GM23338 (cell line): ENCODE measurements around the gene TMEM201. TPM values are rescaled to one million over a fixed set of nuclear protein-coding genes. Genes with fewer than 3 reads are reported as not detected.

Experiments used
- CREB1 ChIP-seq: fragments of 250-450 bp; sonication (Bioruptor Pico); IDR thresholded peaks from 2 replicates; pipeline ENCODE4 v1.5.0; 2020; ENCODE audit warnings: low read depth, mild to moderate bottlenecking, moderate library complexity
- EZH2 ChIP-seq: fragments of 200-600 bp; sonication (generic); IDR thresholded peaks from one replicate; pipeline ENCODE4 v1.8.0; 2017; ENCODE audit warnings: antibody characterized with exemption, mild to moderate bottlenecking, low read depth; ENCODE audit not compliant: unreplicated experiment
- EZH2phosphoT487 ChIP-seq: fragments of 200-600 bp; sonication (generic); IDR thresholded peaks from one replicate; pipeline ENCODE4 v1.8.1; 2018; ENCODE audit warnings: antibody characterized with exemption; ENCODE audit not compliant: unreplicated experiment
- JUNB ChIP-seq: IDR thresholded peaks from one replicate; pipeline ENCODE4 v1.6.1; 2016; ENCODE audit warnings: antibody characterized with exemption; ENCODE audit not compliant: unreplicated experiment
- NANOG ChIP-seq: IDR thresholded peaks from 2 replicates; pipeline ENCODE4 v1.6.1; 2016; ENCODE audit warnings: antibody characterized with exemption, borderline replicate concordance
- POLR2AphosphoS5 ChIP-seq: IDR thresholded peaks from 2 replicates; pipeline ENCODE4 v1.6.1; 2016; ENCODE audit warnings: antibody characterized with exemption, low read depth
- ZNF331 ChIP-seq: fragments of 250-450 bp; sonication (Bioruptor Pico); IDR thresholded peaks from 2 replicates; pipeline ENCODE4 v1.5.0; 2020; ENCODE audit warnings: low read depth, mild to moderate bottlenecking, moderate library complexity
- polyA plus RNA-seq: library from polyadenylated mRNA; unstranded; fragments of >200 nt; fragmentation: Nextera tagmentation; extraction: Ambion mirVana; gene quantifications from 2 replicates; pipeline ENCODE4 v1.2.1, GENCODE V29; 2016
- total RNA-seq: library from RNA; depleted of rRNA; stranded (reverse); fragments of >200 nt; shearing (Covaris generic); gene quantifications from 2 replicates; pipeline ENCODE4 v1.2.3, GENCODE V29; 2014
- TF ChIP-seq, protein P1 (sequence below): fragments of 250-450 bp; sonication (Bioruptor Pico); IDR thresholded peaks from 2 replicates; pipeline ENCODE4 v1.5.0; 2020; ENCODE audit warnings: mild to moderate bottlenecking, moderate library complexity
- TF ChIP-seq, protein P2 (sequence below): IDR thresholded peaks from one replicate; pipeline ENCODE4 v1.6.1; 2018; ENCODE audit warnings: antibody characterized with exemption; ENCODE audit not compliant: unreplicated experiment

TMEM201 gene
- total and polyA plus RNA-seq, 2 experiments from 2014 or later: 11.6 to 27.2 TPM

DNA sequence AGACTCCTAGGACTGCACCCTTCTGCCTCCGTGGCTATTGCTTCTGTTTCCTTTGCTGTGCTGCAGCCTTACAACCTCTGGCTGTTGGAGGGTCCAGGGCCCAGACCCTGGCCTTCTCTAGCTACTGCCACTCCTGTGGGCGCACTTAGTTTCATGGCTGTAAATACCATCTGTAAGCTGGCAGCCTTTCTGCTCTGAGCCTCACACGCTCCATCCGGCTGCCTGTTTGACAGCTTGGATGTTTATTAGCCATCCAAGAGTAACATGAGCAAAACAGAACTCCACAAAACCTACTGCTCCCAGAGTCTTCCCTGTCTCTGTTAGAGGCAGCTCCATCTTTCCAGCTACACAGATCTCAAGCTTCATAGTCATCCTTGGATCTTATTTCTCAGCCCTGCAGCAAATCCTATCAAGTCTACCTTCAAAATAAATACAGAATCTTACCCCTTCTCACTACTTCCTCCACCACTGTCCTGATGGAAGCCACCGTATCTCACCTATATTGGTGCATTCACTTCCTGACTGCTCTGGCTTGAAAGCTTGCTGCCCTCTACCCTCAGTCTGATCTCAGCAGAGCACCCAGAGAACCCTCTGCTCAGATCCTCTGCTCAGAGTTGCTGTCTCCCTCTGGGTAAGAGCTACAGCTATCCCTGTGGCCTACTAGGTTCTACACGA is 30.3 kb upstream of the TMEM201 start (continued):
- TF ChIP-seq, protein P1, sequence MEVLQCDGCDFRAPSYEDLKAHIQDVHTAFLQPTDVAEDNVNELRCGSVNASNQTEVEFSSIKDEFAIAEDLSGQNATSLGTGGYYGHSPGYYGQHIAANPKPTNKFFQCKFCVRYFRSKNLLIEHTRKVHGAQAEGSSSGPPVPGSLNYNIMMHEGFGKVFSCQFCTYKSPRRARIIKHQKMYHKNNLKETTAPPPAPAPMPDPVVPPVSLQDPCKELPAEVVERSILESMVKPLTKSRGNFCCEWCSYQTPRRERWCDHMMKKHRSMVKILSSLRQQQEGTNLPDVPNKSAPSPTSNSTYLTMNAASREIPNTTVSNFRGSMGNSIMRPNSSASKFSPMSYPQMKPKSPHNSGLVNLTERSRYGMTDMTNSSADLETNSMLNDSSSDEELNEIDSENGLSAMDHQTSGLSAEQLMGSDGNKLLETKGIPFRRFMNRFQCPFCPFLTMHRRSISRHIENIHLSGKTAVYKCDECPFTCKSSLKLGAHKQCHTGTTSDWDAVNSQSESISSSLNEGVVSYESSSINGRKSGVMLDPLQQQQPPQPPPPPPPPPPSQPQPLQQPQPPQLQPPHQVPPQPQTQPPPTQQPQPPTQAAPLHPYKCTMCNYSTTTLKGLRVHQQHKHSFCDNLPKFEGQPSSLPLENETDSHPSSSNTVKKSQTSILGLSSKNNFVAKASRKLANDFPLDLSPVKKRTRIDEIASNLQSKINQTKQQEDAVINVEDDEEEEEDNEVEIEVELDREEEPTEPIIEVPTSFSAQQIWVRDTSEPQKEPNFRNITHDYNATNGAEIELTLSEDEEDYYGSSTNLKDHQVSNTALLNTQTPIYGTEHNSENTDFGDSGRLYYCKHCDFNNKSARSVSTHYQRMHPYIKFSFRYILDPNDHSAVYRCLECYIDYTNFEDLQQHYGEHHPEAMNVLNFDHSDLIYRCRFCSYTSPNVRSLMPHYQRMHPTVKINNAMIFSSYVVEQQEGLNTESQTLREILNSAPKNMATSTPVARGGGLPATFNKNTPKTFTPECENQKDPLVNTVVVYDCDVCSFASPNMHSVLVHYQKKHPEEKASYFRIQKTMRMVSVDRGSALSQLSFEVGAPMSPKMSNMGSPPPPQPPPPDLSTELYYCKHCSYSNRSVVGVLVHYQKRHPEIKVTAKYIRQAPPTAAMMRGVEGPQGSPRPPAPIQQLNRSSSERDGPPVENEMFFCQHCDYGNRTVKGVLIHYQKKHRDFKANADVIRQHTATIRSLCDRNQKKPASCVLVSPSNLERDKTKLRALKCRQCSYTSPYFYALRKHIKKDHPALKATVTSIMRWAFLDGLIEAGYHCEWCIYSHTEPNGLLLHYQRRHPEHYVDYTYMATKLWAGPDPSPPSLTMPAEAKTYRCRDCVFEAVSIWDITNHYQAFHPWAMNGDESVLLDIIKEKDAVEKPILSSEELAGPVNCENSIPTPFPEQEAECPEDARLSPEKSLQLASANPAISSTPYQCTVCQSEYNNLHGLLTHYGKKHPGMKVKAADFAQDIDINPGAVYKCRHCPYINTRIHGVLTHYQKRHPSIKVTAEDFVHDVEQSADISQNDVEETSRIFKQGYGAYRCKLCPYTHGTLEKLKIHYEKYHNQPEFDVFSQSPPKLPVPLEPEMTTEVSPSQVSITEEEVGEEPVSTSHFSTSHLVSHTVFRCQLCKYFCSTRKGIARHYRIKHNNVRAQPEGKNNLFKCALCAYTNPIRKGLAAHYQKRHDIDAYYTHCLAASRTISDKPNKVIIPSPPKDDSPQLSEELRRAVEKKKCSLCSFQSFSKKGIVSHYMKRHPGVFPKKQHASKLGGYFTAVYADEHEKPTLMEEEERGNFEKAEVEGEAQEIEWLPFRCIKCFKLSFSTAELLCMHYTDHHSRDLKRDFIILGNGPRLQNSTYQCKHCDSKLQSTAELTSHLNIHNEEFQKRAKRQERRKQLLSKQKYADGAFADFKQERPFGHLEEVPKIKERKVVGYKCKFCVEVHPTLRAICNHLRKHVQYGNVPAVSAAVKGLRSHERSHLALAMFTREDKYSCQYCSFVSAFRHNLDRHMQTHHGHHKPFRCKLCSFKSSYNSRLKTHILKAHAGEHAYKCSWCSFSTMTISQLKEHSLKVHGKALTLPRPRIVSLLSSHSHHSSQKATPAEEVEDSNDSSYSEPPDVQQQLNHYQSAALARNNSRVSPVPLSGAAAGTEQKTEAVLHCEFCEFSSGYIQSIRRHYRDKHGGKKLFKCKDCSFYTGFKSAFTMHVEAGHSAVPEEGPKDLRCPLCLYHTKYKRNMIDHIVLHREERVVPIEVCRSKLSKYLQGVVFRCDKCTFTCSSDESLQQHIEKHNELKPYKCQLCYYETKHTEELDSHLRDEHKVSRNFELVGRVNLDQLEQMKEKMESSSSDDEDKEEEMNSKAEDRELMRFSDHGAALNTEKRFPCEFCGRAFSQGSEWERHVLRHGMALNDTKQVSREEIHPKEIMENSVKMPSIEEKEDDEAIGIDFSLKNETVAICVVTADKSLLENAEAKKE (CRISPR knock-in tag): no peak
- TF ChIP-seq, protein P2, sequence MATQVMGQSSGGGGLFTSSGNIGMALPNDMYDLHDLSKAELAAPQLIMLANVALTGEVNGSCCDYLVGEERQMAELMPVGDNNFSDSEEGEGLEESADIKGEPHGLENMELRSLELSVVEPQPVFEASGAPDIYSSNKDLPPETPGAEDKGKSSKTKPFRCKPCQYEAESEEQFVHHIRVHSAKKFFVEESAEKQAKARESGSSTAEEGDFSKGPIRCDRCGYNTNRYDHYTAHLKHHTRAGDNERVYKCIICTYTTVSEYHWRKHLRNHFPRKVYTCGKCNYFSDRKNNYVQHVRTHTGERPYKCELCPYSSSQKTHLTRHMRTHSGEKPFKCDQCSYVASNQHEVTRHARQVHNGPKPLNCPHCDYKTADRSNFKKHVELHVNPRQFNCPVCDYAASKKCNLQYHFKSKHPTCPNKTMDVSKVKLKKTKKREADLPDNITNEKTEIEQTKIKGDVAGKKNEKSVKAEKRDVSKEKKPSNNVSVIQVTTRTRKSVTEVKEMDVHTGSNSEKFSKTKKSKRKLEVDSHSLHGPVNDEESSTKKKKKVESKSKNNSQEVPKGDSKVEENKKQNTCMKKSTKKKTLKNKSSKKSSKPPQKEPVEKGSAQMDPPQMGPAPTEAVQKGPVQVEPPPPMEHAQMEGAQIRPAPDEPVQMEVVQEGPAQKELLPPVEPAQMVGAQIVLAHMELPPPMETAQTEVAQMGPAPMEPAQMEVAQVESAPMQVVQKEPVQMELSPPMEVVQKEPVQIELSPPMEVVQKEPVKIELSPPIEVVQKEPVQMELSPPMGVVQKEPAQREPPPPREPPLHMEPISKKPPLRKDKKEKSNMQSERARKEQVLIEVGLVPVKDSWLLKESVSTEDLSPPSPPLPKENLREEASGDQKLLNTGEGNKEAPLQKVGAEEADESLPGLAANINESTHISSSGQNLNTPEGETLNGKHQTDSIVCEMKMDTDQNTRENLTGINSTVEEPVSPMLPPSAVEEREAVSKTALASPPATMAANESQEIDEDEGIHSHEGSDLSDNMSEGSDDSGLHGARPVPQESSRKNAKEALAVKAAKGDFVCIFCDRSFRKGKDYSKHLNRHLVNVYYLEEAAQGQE: no peak
- TF ChIP-seq EZH2 (no peak), EZH2phosphoT487 (no peak), JUNB (no peak), NANOG (no peak), ZNF331 (CRISPR knock-in tag) (no peak), POLR2AphosphoS5 (no peak), CREB1 (CRISPR knock-in tag) (no peak)
